Measurements from ENCODE around the gene BAIAP2L1.

The BAIAP2L1 gene

GRCh38 chr7:98329100-98329790 lies 71.6 kb downstream of the BAIAP2L1 start:
- no peak for TF ChIP-seq CTCF (IDR thresholded peaks at IDR 0.05; ENCODE audit: borderline replicate concordance, insufficient read depth, low read depth, low read length)
- no peak overlapping the region for H3K4me3 ChIP-seq (ENCODE audit: low read depth, low read length)

GRCh38 chr7:98324782-98325181 lies 76.1 kb downstream of the BAIAP2L1 start:
- H3K4me3 ChIP-seq (ENCODE audit: low read depth, low read length) = no peak overlapping the region
- TF ChIP-seq CTCF (IDR thresholded peaks at IDR 0.05; ENCODE audit: borderline replicate concordance, insufficient read depth, low read depth, low read length) = no peak

- H3K4me3 ChIP-seq (ENCODE audit: low read depth, low read length) = no peak overlapping the region
- TF ChIP-seq CTCF (IDR thresholded peaks at IDR 0.05; ENCODE audit: borderline replicate concordance, insufficient read depth, low read depth, low read length) = no peak
Measured at GRCh38 chr7:98323597-98324322, 77.1 kb downstream of the BAIAP2L1 start.

- H3K4me3 ChIP-seq (ENCODE audit: low read depth, low read length) = no peak overlapping the region
- no peak for TF ChIP-seq CTCF (IDR thresholded peaks at IDR 0.05; ENCODE audit: borderline replicate concordance, insufficient read depth, low read depth, low read length)
Measured at GRCh38 chr7:98322331-98323270, 78.3 kb downstream of the BAIAP2L1 start.

- H3K4me3 ChIP-seq (ENCODE audit: low read depth, low read length) = no peak overlapping the region
- TF ChIP-seq CTCF (IDR thresholded peaks at IDR 0.05; ENCODE audit: borderline replicate concordance, insufficient read depth, low read depth, low read length) = no peak
Measured at GRCh38 chr7:98321301-98321700, 79.6 kb downstream of the BAIAP2L1 start.

- TF ChIP-seq CTCF (IDR thresholded peaks at IDR 0.05; ENCODE audit: borderline replicate concordance, insufficient read depth, low read depth, low read length) = no peak
- H3K4me3 ChIP-seq (ENCODE audit: low read depth, low read length) = no peak overlapping the region
Measured at GRCh38 chr7:98319176-98319575, 81.7 kb downstream of the BAIAP2L1 start.

Data from GM12875 (cell line).